ENCODE results near the gene MTAP.

MTAP gene

GRCh38 chr9:21833090-21833801 is 30.8 kb downstream of the MTAP start:
- TF ChIP-seq CTCF (IDR thresholded peaks at IDR 0.05; ENCODE audit: control extremely low read depth, extremely low read depth, low read depth, missing control alignments) = no peak
- CTCF ChIA-PET = interaction anchor here (1.4 to 7.8 kb wide), 4 partner anchors 9 to 204 kb away, joined by 3 to 40 read pairs (median 15); partner anchors contain the start of gene CDKN2B
- POLR2A ChIA-PET = no interaction called here
- DNase-seq (ENCODE audit: extremely low spot score) = peak; percentile 18

GRCh38 chr9:21835121-21835520 is 32.7 kb downstream of the MTAP start:
- TF ChIP-seq CTCF (IDR thresholded peaks at IDR 0.05; ENCODE audit: control extremely low read depth, extremely low read depth, low read depth, missing control alignments) = no peak
- CTCF ChIA-PET = interaction anchor here (1.6 to 7.8 kb wide), 3 partner anchors 22 to 174 kb away, joined by 4 to 40 read pairs (median 27); partner anchors contain the start of gene CDKN2B
- POLR2A ChIA-PET = no interaction called here

GRCh38 chr9:21836437-21837161 is 34.2 kb downstream of the MTAP start:
- TF ChIP-seq CTCF (IDR thresholded peaks at IDR 0.05; ENCODE audit: control extremely low read depth, extremely low read depth, low read depth, missing control alignments) = no peak
- ChIA-PET POLR2A (no interaction called here), CTCF (interaction anchor here (0.9 to 7.8 kb wide), 3 partner anchors 23 to 172 kb away, joined by 3 to 40 read pairs (median 27); partner anchors contain the start of gene CDKN2B)
- DNase-seq (ENCODE audit: extremely low spot score) = no peak

More at GRCh38 chr9:21835121-21835520, 32.7 kb downstream of the MTAP start:
- DNase-seq (ENCODE audit: extremely low spot score) = no peak

GRCh38 chr9:21837501-21837900 is 35.1 kb downstream of the MTAP start:
- CTCF ChIA-PET = interaction anchor here (1.6 to 7.8 kb wide), 2 partner anchors 24 to 171 kb away, joined by 4 to 40 read pairs; partner anchors contain the start of gene CDKN2B
- DNase-seq (ENCODE audit: extremely low spot score) = no peak
- TF ChIP-seq CTCF (IDR thresholded peaks at IDR 0.05; ENCODE audit: control extremely low read depth, extremely low read depth, low read depth, missing control alignments) = no peak
- POLR2A ChIA-PET = no interaction called here

- CTCF ChIA-PET = interaction anchor here (0.9 kb wide), 1 partner anchor 168 kb away, joined by 3 read pairs; no protein-coding TSS in a partner anchor
- POLR2A ChIA-PET = interaction anchor here (0.5 kb wide), 1 partner anchor 1539 kb away, joined by 4 read pairs; no protein-coding TSS in a partner anchor
- no peak for TF ChIP-seq CTCF (IDR thresholded peaks at IDR 0.05; ENCODE audit: control extremely low read depth, extremely low read depth, low read depth, missing control alignments)
- DNase-seq (ENCODE audit: extremely low spot score) = no peak
Measured at GRCh38 chr9:21840647-21841046, 38.2 kb downstream of the MTAP start.

- ChIA-PET POLR2A (no interaction called here), CTCF (no interaction called here)
- DNase-seq (ENCODE audit: extremely low spot score) = no peak
- no peak for TF ChIP-seq CTCF (IDR thresholded peaks at IDR 0.05; ENCODE audit: control extremely low read depth, extremely low read depth, low read depth, missing control alignments)
Measured at GRCh38 chr9:21841133-21841532, 38.7 kb downstream of the MTAP start.

Data from GM10248 (cell line).